HuH-7 (cell line): ENCODE results near the gene SON.
A peak's percentile ranks its signal among the peaks of the same experiment; 100 is the strongest.
"Not testable (repeated sequence)": the region's sequence is repeated elsewhere in the genome, so short reads cannot be mapped to it uniquely, and the experiment has no call there.

ENCODE experiments used
- DNase-seq: peaks from one replicate; pipeline ENCODE4 v3.0.0; 2011; ENCODE audit warnings: low spot score

Gene SON

GRCh38 chr21:33542640-33543504 is at the start of gene SON:
SON (plus strand) TSS chr21:33543038; CDS start chr21:33543093, 55 bp downstream.
- peak; percentile 94 for DNase-seq

DNA sequence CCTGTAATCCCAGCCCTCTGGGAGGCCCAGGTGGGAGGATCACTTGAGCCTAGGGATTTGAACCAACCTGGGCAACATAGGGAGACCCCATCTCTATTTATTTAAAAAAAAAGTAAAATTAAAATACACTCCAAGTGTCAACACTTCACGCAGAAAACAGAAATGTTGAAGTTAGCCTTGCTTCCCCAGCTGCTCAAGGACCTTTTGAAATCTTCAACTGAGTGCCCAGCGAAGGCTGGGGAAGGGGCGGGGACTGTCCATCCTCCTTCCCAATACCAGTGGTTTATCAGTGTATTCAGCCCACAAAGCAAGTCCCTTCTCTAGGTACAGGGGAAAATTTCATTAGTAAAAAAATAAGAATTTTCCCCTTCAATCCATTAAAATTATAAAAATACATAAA is 49.1 kb upstream of the SON start:
- DNase-seq = no peak

DNA sequence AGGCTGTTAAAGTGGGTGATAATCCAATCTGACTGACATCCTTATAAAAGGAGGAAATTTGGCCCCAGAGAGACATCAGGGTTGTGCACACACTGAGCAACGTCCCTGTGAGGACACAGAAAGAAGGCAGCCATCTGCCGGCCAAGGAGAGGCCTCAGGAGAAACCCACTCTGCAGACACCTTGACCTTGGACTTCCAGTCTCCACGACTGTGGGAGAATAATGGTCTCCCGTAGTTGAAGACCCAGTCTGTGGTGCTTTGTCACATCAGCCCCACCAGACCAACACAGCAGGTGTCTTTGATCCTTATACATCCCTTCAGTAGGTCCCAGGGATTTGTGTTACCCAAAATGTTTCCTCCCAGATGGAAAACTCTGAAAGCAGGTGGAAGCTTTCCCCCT is 47.1 kb upstream of the SON start:
- DNase-seq = no peak

DNA sequence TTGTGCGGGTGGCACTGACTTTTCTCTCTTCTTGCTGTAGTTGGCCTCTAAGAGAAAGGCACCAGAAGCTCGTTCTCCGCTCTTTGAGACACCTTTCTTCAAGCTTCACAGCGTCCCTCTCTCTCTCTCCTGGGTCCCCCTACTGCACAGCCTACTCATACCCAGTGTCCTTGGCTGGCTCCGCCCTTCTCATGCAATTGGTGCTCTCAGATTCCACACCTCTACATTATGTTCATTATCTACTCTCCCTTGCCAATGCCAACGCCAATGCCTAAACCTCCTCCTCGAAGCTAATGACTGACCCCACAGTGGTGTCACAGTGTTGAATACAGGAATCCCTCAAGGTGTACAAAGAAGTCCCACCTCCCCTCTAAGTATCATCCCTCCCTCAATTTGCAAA is 46.5 kb upstream of the SON start:
- no peak for DNase-seq

GRCh38 chr21:33505833-33506232 is 37.0 kb upstream of the SON start:
- DNase-seq = no peak

DNA sequence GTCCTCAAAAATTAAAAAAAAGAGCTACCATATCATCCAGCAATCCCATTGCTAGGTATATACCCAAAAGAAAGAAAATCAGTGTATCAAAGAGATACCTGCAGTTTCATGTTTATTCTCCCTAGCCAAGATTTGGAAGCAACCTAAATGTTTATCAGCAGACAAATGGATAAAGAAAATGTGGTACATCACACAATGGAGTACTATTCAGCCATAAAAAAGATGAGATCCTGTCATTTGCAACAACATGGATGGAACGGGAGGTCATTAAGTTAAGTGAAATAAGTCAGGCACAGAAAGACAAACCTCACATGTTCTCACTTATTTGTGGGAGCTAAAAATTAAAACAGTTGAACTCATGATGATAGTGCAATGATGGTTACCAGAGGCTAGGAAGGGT is 35.8 kb upstream of the SON start:
- DNase-seq = not testable (repeated sequence)

- no peak for DNase-seq
Observed at GRCh38 chr21:33510826-33511225, 32.0 kb upstream of the SON start.

GRCh38 chr21:33511639-33512038 is 31.2 kb upstream of the SON start:
- DNase-seq = no peak

- no peak for DNase-seq
Observed at GRCh38 chr21:33512481-33512880, 30.4 kb upstream of the SON start.

GRCh38 chr21:33514229-33514628 is 28.6 kb upstream of the SON start:
- DNase-seq = no peak

DNA sequence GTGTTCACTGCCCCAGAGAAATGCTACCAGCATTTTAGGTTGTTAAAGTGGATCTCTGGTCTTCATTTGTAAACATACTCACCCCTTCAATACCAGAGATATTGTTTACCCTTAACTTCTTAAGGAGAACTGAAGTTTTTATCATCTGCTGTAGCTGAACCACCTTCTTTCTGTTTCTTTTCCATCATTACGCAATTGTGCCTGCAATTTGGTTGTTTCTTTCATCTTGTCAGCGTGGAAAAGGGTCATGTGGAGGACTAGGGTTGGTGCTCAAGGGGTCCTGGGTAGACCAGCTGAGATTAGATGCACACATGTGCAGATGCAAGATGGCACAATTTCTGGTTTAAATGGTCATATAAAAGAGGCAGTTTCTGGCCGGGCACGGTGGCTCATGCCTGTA is 23.9 kb upstream of the SON start:
- DNase-seq = no peak

GRCh38 chr21:33522297-33522952 is 20.4 kb upstream of the SON start:
- DNase-seq = no peak

- DNase-seq = no peak
Observed at GRCh38 chr21:33522953-33523349, 19.9 kb upstream of the SON start.

DNA sequence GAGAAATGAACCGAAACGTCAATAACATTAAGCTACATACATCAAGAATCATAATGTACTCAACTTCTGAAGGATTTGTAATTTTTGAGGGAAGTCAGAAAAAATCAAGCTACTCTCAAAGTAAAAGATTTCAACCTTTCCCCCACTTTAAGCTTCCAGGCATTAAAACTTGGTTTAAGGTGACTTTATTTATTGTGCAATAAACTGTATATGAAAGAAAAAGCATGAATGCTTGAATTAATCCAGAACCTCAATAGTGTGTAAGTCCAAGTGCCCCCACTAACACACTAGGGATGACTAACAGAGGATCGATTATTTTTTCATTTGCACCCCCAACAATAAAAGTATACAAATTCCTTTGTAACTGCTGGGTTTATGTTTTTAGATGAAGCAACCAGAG is 11.8 kb upstream of the SON start:
- no peak for DNase-seq

GRCh38 chr21:33537212-33537611 is 5.6 kb upstream of the SON start:
- DNase-seq = no peak

DNA sequence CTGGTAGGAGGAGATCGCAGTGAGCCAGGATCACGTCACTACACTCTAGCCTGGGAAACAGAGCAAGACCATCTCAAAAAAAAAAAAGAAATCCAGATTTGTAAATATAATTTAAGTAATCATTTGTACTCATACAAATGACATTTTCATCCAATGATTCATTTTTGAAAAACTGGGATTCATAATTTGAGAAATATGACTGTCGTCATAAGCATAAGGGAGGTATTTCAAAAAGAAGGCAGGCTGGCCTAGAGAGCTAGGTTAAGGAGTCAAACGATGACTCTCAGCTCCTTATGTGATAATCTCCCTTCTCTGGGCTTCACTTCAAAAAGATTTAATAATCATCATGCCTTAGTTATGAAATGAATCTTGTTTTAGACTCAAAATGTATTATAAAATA is 3.2 kb upstream of the SON start:
- DNase-seq = no peak

- no peak for DNase-seq
Observed at GRCh38 chr21:33540711-33541104, 2.1 kb upstream of the SON start.

- no peak for DNase-seq
Observed at GRCh38 chr21:33541105-33541711, 1.6 kb upstream of the SON start.

DNA sequence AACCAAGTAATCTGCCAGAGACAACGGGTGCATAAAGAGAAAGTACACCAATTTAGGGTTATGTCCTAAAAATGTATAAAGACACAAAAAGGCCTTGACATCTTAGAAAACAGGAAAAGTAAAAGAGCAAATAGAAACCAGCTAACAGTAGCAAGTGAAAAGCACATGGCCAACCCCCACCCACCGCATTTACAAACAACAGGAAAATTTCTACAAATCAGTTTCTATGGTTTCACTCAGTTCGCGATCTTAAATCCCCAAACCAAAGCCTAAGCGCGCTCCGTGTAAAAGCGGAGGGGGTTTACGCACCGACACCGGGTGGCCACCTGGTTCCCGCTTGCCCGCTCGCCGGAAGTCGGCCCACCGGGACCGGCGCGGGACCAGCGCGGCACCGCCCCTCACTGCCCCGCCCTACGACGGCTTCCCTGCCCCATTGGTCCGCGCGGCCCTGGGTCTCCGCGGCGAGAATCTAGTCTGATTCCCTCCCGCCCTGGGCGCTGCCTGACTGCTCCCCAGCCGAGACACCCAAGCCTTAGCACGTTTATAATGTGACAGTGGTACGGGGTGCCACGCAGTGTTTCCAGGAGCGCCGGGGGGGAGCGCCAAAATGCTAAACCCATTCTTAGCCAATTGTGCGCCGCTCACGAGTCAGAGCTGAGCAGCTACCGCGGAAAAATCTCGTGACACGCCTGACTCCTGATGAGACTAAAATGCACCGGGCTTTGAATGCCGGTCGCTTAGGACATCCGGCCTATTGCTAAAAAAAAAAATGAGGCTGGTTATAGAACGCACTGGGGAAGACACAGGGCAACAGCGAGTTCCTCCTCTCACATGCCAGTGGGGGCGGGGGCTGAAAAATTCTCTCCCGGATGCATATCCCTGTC is 840 bp upstream of the SON start, which contains the start of gene GART:
TSS of gene GART (minus strand) at position 362 of the 884 bp plus-strand sequence. CDS start 2,802 bp downstream, outside the sequence.
- peak; percentile 57 for DNase-seq

DNA sequence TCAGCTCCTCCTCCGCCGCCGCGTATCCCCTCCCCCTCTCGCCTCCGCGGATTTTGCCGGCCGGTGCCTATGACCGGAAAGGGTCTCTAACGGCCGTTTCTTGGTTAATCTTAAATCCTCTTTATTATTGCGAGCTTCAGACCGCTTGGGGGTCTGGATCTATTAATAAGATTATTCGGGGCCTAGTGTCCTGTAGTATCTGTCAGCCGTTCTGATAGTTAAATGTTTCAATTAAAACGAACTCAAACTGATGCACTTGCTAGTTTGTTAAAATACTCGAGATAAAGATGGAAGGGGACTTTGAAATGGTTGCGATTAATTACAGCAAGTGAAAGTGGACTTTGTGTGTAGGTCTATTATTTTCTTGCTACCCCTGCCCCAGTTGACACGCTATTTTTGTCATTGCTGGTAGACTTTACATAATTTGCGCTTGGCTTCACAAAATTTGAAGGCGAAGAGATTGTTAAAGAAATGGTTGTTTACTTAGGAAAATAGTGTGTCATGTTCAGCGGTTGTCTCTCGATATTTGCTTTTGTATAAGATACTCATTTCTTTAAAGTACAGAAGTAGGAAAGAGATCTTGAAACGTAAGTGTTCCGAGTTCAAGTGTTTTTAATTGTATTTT is 779 bp downstream of the SON start:
- no peak for DNase-seq

- no peak for DNase-seq
Observed at GRCh38 chr21:33544451-33545195, 1.8 kb downstream of the SON start.
